GM18951 (cell line): ENCODE data around the gene ZFYVE28.

Experiments
- POLR2A ChIP-seq: IDR thresholded peaks from 4 replicates; pipeline ENCODE4 v1.6.1; 2011; ENCODE audit warnings: mild to moderate bottlenecking; ENCODE audit not compliant: insufficient read length, insufficient read depth; ENCODE audit errors: extremely low read depth
- in situ Hi-C: fragments of 300-500 bp; cut with MboI; formaldehyde crosslinking; loops from one replicate; pipeline ENCODE4 v1.12.0; 2022; ENCODE audit warnings: low sequenced_read_pairs, mixed read lengths, inconsistent platforms; ENCODE audit not compliant: unreplicated experiment

The ZFYVE28 gene

GRCh38 chr4:2338754-2339457, 79.5 kb downstream of the ZFYVE28 start:
- in situ Hi-C loops: no loop called here
- TF ChIP-seq POLR2A: no peak

GRCh38 chr4:2337896-2338295, 80.5 kb downstream of the ZFYVE28 start:
- TF ChIP-seq POLR2A: no peak
- in situ Hi-C loops: no loop called here

DNA sequence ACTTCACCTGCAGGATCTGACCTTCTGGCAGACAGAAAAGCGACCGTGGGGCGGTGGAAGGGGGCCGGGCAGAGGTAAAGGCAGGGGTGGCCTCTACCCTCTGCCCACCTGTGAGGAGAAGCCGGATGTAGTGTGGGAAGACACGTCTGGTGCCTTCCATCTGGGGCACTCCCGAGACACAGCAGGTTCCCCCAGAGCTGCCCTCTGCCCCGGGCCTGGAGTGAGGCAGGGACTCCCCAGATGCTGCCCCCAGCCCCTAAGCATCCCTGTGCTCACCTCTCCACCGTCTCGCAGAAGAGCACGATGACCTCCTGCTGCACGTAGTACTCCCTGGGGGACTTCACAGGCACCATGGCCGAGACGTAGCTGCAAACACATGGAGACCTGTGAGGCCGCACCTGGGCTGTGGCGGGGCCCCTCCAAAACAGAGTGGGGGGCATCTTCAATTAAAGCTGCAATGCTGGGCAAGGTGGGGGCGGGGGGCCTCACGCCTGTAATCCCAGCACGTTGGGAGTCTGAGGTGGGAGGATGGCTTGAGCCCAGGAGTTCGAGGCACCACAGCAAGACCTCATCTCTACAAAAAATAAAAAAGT, 81.2 kb downstream of the ZFYVE28 start:
- in situ Hi-C loops: no loop called here
- TF ChIP-seq POLR2A: no peak

DNA sequence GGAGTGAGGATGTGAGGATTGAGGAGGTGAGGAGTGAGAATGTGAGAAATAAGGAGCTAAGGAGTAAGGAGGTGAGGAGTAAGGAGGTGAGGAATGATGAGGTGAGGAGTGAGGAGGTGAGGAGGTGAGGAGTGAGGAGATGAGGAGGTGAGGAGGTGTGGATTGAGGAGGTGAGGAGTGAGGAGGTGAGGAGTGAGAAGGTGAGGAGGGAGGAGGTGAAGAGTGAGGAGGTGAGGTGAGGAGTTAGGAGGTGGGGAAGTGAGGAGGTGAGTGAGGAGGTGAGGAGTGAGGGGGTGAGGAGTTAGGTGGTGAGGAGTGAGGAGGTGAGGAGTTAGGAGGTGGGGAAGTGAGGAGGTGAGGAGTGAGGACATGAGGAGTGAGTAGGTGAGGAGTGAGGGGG, 81.8 kb downstream of the ZFYVE28 start:
- in situ Hi-C loops: no loop called here

DNA sequence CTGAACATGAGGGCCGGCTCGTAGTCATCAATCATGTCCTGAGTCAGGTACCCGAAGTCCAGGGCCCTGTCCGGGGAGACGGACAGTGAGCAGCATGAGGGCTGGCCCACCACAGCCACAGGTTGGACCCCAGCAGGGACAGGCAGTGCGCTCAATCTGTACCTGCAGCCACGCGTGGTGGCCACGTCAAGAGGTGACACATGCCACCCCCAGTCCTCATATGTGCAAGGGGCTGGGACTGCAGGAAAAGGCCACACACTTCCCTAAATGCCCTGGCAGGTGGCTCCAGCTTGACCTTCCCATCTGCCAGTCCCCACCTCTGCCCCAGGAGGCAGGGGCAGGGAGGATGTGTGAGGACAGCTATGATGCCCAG, 82.7 kb downstream of the ZFYVE28 start:
- in situ Hi-C loops: no loop called here
- no peak for TF ChIP-seq POLR2A

More for the DNA sequence above, 81.8 kb downstream of the ZFYVE28 start:
- TF ChIP-seq POLR2A: no peak

GRCh38 chr4:2334826-2335728, 83.4 kb downstream of the ZFYVE28 start:
- in situ Hi-C loops: no loop called here

GRCh38 chr4:2333916-2334644, 84.4 kb downstream of the ZFYVE28 start:
- in situ Hi-C loops: no loop called here

More at GRCh38 chr4:2334826-2335728, 83.4 kb downstream of the ZFYVE28 start:
- TF ChIP-seq POLR2A: no peak

DNA sequence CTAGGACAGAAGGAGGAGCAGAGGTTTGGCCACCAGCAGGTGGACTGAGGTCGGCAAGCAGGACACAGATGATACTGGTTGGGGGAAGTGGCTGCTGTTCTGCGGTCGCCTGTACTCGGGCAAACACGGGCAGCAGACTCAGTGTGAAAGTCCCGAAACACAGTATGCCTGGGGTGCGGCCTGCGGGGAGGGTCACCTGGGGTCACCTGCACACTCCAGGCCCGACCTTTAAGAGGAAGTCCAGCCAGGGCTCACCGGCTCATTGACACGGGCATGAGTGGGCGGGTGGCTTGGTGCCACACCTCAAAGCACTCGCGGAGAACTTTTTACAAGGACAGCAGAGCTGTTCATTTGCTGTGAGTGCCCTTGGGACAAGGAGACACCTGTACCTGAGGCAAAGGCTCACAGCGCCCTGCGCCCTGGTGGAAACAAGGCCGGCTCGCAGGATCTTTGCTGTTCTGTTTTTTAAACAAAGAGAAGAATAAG, 85.0 kb downstream of the ZFYVE28 start:
- no peak for TF ChIP-seq POLR2A

More at GRCh38 chr4:2333916-2334644, 84.4 kb downstream of the ZFYVE28 start:
- TF ChIP-seq POLR2A: no peak

GRCh38 chr4:2332976-2333319, 85.5 kb downstream of the ZFYVE28 start:
- TF ChIP-seq POLR2A: no peak
- in situ Hi-C loops: no loop called here

More for the DNA sequence above, 85.0 kb downstream of the ZFYVE28 start:
- in situ Hi-C loops: no loop called here

- in situ Hi-C loops: no loop called here
- TF ChIP-seq POLR2A: no peak
Measured at GRCh38 chr4:2332201-2332975, 86.1 kb downstream of the ZFYVE28 start.

GRCh38 chr4:2331519-2332200, 86.8 kb downstream of the ZFYVE28 start:
- no peak for TF ChIP-seq POLR2A
- in situ Hi-C loops: no loop called here

DNA sequence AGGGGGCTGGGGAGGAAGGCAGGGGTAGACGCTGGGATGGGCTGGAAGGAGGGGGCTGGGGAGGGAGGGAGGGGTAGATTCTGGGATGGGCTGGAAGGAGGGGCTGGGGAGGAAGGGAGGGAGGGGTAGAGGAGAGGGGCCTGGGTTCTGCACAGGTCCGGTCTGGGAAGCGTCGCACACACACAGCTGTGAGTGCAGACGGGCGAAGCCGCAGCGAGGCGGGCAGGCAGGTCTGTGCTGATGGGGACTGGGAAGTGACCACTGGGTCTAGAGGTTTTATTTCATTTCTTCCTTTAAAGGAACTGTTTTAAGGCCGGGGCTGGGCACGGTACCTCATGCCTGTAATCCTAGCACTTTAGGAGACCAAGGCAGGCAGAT, 87.4 kb downstream of the ZFYVE28 start:
- no peak for TF ChIP-seq POLR2A
- in situ Hi-C loops: no loop called here
